ENCODE results near the gene TPCN2.
A peak's percentile ranks its signal among the peaks of the same experiment; 100 is the strongest.
"Not testable (repeated sequence)": the region's sequence is repeated elsewhere in the genome, so short reads cannot be mapped to it uniquely, and the experiment has no call there.

TPCN2 gene

DNA sequence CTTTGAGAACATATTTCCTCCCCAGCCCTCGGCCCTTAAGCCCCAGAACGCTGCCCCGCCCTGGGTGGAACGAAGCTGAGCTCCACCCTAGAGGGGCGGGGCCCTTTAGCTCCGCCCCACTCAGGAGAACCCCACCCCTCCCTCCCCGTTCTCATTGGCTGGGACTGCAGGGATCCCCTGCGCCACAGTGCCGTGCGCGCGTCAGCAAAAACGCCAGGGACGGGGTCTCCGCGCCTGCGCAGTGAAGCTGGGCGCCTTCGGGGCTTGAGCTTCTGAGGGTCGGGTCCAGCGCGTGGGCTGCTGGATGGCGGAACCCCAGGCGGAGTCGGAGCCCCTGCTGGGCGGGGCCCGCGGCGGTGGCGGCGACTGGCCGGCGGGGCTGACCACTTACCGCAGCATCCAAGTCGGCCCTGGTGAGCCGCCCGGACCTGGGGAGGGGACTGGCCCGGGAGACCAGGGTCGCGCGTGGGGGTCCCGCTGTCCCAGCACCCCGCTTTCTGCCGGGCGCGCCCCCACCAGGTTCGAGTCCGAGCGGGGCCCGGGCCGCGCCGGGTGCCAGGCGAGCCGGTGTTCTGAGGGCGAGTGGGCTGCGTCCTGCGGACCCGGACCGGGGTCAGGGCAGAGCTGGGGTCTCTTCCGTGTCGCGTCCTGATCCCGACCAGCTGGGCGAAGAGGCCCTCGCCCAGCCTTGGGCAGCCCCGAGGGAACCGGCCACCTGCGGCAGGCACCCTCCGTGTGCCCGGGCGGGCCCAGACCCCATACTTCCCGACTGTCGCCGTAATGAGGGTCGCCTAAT lies at the start of gene TPCN2:
Gene TPCN2, plus strand, starts transcription at position 239 of the 796 bp plus-strand sequence. Its CDS starts 66 bp downstream, at position 305.
- TF ChIP-seq, protein P1, sequence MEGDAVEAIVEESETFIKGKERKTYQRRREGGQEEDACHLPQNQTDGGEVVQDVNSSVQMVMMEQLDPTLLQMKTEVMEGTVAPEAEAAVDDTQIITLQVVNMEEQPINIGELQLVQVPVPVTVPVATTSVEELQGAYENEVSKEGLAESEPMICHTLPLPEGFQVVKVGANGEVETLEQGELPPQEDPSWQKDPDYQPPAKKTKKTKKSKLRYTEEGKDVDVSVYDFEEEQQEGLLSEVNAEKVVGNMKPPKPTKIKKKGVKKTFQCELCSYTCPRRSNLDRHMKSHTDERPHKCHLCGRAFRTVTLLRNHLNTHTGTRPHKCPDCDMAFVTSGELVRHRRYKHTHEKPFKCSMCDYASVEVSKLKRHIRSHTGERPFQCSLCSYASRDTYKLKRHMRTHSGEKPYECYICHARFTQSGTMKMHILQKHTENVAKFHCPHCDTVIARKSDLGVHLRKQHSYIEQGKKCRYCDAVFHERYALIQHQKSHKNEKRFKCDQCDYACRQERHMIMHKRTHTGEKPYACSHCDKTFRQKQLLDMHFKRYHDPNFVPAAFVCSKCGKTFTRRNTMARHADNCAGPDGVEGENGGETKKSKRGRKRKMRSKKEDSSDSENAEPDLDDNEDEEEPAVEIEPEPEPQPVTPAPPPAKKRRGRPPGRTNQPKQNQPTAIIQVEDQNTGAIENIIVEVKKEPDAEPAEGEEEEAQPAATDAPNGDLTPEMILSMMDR (IDR thresholded peaks at IDR 0.05; ENCODE audit: extremely low read depth, insufficient read depth, missing control alignments) = no peak
- in situ Hi-C loops (cut with MboI; ENCODE audit: low pct_unique_long_range_greater_than_20kb, low sequenced_read_pairs, unreplicated experiment) = no loop called here

DNA sequence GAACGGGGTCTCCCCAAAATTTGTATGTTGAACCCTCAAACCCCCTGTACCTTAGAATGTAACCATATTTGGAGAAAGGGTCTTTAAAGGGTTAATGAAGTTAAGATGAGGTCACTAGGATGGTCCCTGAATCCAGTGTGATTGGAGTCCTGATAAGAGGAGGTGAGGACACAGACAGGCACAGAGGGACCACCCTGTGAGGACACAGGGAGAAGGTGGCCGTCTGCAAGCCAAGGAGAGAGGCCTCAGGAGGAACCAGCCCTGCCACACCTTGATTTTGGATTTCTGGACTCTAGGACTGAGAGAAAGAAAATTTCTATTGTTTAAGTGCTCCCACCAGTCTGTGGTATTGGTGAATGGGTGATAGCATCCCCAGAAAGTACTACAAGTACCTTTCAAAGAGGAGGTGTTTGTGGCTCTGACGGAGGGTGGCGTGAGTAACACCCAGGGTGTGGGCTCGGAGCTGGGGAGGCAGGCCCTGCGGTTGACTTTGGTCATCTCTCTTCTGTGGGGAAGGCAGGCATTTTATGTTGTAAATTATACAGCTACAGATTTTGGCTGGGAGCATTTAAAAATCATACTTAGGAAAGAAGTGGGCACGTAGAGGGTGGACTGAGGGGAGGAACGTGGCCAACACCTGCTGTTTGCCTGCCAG lies 49.5 kb upstream of the TPCN2 start:
- no peak for DNase-seq (ENCODE audit: low spot score)
- TF ChIP-seq, protein P1 (IDR thresholded peaks at IDR 0.05; ENCODE audit: extremely low read depth, insufficient read depth, missing control alignments) = no peak
- in situ Hi-C loops (cut with MboI; ENCODE audit: low pct_unique_long_range_greater_than_20kb, low sequenced_read_pairs, unreplicated experiment) = no loop called here

More for the DNA sequence above, at the start of gene TPCN2:
- peak; percentile 99 for DNase-seq (ENCODE audit: low spot score)

DNA sequence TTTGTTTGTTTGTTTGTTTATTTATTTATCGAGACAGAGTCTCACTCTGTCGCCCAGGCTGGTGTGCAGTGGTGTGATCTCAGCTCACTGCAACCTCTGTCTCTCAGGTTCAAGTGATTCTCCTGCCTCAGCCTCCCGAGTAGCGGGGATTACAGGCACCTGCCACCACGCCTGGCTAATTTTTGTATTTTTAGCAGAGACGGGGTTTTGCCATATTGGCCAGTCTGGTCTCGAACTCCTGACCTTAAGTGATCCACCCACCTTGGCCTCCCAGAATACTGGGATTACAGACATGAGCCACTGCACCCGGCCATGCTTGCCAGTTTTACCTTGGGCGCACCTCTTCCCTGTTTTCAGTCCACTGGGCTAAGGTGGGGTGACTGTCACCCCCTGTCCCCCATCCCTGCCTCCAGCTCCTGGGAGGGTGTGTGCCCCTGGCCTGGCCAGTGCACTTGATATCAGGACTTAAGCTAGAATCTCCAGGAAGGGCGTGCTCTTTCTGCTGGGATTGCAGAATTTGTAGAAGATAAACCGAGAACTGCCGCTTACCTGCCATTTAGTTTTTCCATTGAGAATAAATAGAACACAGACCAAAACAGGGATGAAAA lies 48.9 kb upstream of the TPCN2 start:
- in situ Hi-C loops (cut with MboI; ENCODE audit: low pct_unique_long_range_greater_than_20kb, low sequenced_read_pairs, unreplicated experiment); DNase-seq (ENCODE audit: low spot score): not testable (repeated sequence)

DNA sequence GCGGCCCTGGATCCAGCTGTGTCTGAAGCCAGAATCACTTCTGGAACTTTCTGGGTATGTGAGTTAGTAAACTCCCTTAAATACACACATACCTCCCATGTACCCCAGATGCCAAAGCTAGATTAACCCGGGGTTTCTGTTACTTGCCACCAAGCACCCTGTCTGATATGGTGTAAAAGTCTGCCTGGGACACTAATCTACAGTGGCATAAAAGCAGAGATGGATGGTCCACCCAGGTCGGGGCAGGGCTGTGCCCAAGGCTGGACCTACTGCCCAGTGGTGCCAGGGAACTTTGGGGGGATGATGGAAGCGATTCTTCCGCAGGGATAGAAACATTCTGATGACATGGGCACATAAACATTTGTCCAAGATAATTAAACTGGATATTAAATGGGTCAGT lies 48.3 kb upstream of the TPCN2 start:
- TF ChIP-seq, protein P1 (IDR thresholded peaks at IDR 0.05; ENCODE audit: extremely low read depth, insufficient read depth, missing control alignments) = no peak
- in situ Hi-C loops (cut with MboI; ENCODE audit: low pct_unique_long_range_greater_than_20kb, low sequenced_read_pairs, unreplicated experiment) = no loop called here
- DNase-seq (ENCODE audit: low spot score) = no peak

DNA sequence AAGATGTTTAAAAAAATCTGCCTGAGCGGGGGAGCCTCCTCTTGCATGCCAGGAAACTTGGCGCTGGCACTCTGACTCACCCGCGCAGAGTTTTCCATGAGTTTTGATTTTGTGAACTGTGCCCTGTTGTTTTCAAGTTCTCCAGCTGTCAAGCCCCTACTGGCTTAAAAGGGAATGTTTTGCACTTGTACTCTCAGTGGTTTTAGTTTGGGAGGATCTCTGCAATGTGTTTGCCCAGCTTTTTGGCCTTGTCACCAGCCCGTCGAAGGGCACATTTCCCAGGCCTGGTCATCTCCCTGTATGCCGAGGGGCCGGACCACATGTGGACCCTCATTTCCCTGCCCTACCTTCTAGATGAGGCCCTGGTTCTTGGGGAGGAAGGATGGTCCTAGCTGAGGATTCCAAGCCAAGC lies 47.9 kb upstream of the TPCN2 start:
- in situ Hi-C loops (cut with MboI; ENCODE audit: low pct_unique_long_range_greater_than_20kb, low sequenced_read_pairs, unreplicated experiment) = no loop called here
- TF ChIP-seq, protein P1 (IDR thresholded peaks at IDR 0.05; ENCODE audit: extremely low read depth, insufficient read depth, missing control alignments) = no peak
- no peak for DNase-seq (ENCODE audit: low spot score)

DNA sequence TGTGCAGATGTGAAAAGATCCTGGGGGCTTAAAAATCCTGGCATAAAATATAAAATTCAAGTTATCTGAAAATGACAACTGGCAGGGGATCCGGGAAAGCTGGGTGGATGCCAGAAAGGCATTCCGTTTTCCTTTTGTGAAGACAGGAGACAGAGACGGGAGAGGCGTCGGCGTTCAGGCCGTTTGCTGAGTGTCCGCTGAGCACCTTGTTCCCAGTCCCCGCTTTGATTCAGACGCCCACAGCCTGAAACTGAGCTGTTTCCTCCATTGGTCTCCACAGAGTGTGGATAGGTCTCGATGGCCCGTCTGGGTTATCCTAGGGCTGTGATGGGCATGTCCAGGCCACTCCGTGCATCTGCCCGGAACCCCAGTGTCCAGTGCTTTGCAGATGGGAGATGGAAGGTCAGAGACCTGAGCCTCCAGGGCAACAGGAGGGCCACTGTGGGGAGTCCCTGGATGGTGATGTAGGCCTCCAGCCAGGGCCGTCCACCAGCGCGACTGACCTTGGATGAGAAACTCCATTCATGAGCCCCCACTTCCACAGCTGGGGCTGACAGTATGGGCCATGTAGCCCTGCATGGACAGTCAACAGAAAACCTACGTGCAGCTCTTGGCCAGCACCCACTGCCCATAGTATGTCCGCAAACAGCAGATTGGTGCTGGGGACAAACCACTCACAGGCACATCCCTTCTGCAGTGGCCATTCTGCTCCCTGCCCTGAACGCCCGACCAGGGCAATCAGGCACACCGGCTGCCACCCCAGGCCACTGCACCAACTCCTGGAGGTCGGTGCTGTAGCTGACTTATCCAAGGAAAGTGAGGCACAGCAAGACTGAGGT lies 47.3 kb upstream of the TPCN2 start:
- TF ChIP-seq, protein P1 (IDR thresholded peaks at IDR 0.05; ENCODE audit: extremely low read depth, insufficient read depth, missing control alignments) = no peak
- DNase-seq (ENCODE audit: low spot score) = no peak
- in situ Hi-C loops (cut with MboI; ENCODE audit: low pct_unique_long_range_greater_than_20kb, low sequenced_read_pairs, unreplicated experiment) = no loop called here

All from GM13977 (cell line).